Upper lobe of left lung (tissue), 6 donors: ENCODE results near the gene IL12B. TPM values are rescaled to one million over a fixed set of nuclear protein-coding genes. Genes with fewer than 3 reads are reported as not detected.

Source experiments
- small RNA-seq, 4 donors: library from RNA; depleted of rRNA; stranded (forward); fragments of <200 nt; gene quantifications; one replicate each; pipeline ENCODE3, GENCODE V24; 2016
- total RNA-seq, 6 donors: library from RNA; depleted of rRNA in 4 of 6; stranded (reverse); fragments of >200 nt in 4 of 6; gene quantifications; one replicate each; pipeline versions ENCODE4 v1.1.0 to v1.2.1, GENCODE V29; 2016 to 2021
- donor health status: DM: no; HTN: no; CAD: no; lungs with moderate emphysema.
- donor health status: DM: no; HTN: yes; CAD: no; lungs with severe emphysema.

IL12B gene
- total RNA-seq, 6 donors from 2014 or later: not detected

Small RNA genes within 50 kb of the gene (small RNA-seq; reads per million reads assigned to genes)
- gene RNU4ATAC2P: 0 reads per million in 4 donors

Other genes with a start within 250 kb of the IL12B start
- 10 to 100 TPM in 1 of 6 donors, 1 to 10 TPM in 5; 3.2 to 13.6 (median 5.3) TPM for gene EBF1, start 230.6 kb downstream of the IL12B start, total RNA-seq
- gene RNF145, start 120.9 kb downstream of the IL12B start, total RNA-seq: 100 to 1,000 TPM; 130 to 376 (median 232) TPM
- gene UBLCP1, start 67.2 kb downstream of the IL12B start, total RNA-seq: 10 to 100 TPM in 5 of 6 donors, 1 to 10 TPM in 1; 8.4 to 36.1 (median 24.6) TPM